GM12864 (cell line): ENCODE data around the gene TMC8.

ENCODE experiments used
- DNase-seq: peaks from one replicate; pipeline ENCODE4 v3.0.0-alpha.2; 2011; ENCODE audit warnings: low read depth
- H3K4me3 ChIP-seq: 2 replicates; pipeline ENCODE4 v1.5.1; 2011; ENCODE audit warnings: mild to moderate bottlenecking, low read depth, low read length, control low read depth
- TF ChIP-seq, protein P1 (sequence below): IDR thresholded peaks from 2 replicates; pipeline ENCODE4 v1.5.1; 2011; ENCODE audit warnings: low read depth, mild to moderate bottlenecking, moderate library complexity, low read length, control low read depth, inconsistent platforms; ENCODE audit errors: missing control alignments

The TMC8 gene

DNA sequence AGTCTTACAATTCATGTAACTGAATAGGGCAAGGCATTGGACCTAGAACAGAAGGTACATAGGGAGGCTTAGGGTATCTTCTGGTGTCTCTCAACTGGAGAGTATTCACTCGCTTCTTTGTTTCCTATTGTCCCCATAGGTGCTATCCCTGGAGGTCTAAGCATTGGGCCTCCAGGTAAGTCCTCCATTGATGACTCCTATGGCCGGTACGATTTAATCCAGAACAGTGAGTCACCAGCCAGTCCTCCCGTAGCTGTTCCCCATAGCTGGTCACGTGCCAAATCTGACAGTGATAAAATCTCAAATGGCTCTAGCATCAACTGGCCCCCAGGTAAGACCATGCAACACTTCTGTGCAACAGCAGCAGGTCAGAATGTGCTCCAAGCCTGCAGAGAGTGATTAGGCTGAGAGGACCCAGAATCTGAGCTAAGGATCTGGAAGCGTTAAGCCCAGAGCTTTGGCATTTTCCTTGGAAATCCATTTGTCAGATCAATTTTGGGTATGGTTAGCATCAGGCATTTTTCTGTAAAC, 37.7 kb upstream of the TMC8 start:
- H3K4me3 ChIP-seq, result no peak overlapping the region
- DNase-seq, result no peak
- TF ChIP-seq, protein P1, sequence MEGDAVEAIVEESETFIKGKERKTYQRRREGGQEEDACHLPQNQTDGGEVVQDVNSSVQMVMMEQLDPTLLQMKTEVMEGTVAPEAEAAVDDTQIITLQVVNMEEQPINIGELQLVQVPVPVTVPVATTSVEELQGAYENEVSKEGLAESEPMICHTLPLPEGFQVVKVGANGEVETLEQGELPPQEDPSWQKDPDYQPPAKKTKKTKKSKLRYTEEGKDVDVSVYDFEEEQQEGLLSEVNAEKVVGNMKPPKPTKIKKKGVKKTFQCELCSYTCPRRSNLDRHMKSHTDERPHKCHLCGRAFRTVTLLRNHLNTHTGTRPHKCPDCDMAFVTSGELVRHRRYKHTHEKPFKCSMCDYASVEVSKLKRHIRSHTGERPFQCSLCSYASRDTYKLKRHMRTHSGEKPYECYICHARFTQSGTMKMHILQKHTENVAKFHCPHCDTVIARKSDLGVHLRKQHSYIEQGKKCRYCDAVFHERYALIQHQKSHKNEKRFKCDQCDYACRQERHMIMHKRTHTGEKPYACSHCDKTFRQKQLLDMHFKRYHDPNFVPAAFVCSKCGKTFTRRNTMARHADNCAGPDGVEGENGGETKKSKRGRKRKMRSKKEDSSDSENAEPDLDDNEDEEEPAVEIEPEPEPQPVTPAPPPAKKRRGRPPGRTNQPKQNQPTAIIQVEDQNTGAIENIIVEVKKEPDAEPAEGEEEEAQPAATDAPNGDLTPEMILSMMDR, result no peak

DNA sequence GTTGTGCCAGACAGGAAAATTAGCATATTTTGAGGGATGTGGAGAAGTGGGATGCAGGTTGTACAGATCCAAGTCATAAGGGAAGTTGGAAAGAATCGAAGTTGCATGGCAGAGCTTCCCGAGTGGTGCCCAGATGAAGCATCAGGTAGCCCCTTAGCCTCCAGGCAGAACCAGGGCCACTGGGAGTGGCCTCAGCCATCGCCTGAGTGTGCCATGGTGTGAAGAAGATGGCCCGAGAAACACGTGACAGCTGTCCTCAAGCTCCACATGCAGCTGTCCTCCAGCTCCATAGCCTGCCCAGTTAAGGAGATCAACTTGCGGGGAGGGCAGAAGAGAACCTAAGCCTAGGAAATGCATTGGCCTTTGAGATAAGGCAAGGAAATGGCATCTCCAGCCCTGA, 35.5 kb upstream of the TMC8 start:
- TF ChIP-seq, protein P1, result no peak
- DNase-seq, result no peak
- H3K4me3 ChIP-seq, result no peak overlapping the region

DNA sequence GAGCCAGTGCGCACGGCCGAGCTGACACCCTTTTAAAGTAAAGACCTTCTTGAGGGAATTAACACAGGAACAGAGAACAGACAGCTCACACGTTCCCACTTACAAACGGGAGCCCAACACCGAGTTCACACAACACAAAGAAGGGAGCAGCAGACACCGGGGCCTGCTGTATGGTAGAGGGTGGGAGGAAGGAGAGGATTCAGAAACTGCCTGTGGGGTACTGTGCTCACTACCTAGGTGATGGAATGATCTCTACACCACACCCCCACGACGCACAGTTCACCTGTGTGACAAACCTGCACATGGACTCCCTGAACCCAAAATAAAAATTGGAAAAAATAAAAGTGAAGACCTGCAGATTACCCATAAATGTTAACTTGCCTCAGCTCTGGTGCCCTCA, 34.5 kb upstream of the TMC8 start:
- no peak for DNase-seq
- TF ChIP-seq, protein P1, result no peak
- no peak overlapping the region for H3K4me3 ChIP-seq

DNA sequence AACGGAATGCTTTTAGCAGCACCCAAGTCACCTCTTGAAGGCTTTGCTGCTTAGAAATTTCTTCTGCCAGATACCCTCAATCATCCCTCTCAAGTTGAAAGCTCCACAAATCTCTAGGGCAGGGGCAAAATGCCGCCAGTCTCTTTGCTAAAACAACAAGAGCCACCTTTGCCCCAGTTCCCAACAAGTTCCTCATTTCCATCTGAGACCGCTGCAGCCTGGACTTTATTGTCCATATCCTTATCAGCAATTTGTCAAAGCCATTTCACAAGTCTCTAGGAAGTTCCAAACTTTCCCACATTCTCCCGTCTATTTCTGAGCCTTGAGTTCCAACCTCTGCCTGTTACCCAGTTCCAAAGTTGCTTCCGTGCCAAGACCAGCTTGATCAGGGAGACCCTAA, 29.5 kb upstream of the TMC8 start:
- no peak overlapping the region for H3K4me3 ChIP-seq
- no peak for DNase-seq
- TF ChIP-seq, protein P1, result no peak

DNA sequence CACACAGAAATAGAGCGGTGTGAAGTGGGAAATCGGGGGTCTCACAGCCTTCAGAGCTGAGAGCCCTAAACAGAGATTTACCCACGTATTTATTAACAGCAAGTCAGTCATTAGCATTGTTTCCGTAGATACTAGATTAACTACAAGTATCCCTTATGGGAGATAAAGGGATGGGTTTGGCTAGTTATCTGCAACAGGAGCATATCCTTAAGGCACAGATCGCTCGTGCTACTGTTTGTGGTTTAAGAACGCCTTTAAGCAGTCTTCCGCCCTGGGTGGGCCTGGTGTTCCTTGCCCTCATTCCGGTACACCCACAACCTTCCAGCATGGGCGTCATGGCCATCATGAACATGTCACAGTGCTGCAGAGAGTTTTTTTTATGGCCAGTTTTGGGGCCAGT, 29.0 kb upstream of the TMC8 start:
- TF ChIP-seq, protein P1, result no peak
- DNase-seq, result no peak
- H3K4me3 ChIP-seq, result no peak overlapping the region

DNA sequence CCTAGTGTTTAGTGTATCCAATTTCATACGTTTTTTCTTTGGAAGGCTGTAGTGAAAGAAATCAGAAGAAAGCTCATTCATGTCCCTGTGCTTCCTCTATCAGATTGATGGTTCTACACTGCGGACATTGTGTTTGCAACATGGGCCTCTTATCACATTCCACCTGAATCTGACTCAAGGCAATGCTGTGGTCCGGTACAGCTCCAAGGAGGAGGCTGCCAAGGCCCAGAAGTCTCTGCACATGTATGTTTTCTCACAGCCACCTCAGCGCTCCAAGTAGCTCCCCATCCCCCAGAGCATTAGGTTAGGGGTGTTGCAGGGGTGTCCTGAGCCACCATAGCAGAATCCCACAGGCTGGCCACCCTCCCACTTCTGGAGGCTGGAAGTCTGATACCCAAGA, 27.3 kb upstream of the TMC8 start:
- H3K4me3 ChIP-seq, result no peak overlapping the region
- no peak for DNase-seq
- TF ChIP-seq, protein P1, result no peak

DNA sequence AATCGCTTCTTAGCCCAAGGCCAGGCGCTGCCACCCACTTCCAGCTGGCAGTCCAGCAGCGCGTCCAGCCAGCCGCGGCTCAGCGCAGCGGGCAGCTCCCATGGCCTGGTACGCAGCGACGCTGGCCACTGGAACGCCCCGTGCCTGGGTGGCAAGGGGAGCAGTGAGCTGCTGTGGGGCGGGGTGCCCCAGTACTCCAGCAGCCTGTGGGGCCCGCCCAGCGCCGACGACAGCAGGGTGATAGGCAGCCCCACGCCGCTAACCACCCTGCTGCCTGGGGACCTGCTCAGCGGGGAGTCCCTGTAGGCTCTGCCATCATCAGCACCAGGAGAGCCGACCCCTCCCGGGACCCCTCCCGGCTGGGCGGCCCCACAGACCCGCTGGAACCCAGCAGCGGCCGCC, 26.0 kb upstream of the TMC8 start:
- TF ChIP-seq, protein P1, result no peak
- no peak overlapping the region for H3K4me3 ChIP-seq
- DNase-seq, result no peak
